ENCODE data around the gene PLEKHH2.
"Not testable (repeated sequence)": the region's sequence is repeated elsewhere in the genome, so short reads cannot be mapped to it uniquely, and the experiment has no call there.

Gene PLEKHH2

DNA sequence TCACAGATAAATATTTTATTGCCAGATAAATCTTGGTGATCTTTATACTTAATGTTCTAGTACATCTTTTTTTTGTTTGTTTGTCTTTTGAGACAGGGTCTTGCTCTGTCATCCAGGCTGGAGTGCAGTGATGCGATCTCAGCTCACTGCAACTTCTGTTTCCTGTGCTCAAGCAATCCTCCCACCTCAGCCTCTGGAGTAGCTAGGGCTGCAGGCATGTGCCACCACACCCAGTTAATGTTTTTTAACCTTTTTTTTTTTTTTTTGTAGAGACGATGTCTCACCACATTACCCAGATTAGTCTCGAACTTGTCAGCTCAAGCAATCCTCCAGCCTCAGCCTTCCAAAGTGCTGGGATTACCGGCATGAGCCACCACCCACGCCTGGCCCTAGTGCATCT, 48.3 kb downstream of the PLEKHH2 start:
- no peak overlapping the region for H3K27ac ChIP-seq
- no peak for TF ChIP-seq ZFX (IDR thresholded peaks at IDR 0.05; ENCODE audit: borderline replicate concordance)
- TF ChIP-seq, protein P1, sequence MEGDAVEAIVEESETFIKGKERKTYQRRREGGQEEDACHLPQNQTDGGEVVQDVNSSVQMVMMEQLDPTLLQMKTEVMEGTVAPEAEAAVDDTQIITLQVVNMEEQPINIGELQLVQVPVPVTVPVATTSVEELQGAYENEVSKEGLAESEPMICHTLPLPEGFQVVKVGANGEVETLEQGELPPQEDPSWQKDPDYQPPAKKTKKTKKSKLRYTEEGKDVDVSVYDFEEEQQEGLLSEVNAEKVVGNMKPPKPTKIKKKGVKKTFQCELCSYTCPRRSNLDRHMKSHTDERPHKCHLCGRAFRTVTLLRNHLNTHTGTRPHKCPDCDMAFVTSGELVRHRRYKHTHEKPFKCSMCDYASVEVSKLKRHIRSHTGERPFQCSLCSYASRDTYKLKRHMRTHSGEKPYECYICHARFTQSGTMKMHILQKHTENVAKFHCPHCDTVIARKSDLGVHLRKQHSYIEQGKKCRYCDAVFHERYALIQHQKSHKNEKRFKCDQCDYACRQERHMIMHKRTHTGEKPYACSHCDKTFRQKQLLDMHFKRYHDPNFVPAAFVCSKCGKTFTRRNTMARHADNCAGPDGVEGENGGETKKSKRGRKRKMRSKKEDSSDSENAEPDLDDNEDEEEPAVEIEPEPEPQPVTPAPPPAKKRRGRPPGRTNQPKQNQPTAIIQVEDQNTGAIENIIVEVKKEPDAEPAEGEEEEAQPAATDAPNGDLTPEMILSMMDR (IDR thresholded peaks at IDR 0.05) = no peak

DNA sequence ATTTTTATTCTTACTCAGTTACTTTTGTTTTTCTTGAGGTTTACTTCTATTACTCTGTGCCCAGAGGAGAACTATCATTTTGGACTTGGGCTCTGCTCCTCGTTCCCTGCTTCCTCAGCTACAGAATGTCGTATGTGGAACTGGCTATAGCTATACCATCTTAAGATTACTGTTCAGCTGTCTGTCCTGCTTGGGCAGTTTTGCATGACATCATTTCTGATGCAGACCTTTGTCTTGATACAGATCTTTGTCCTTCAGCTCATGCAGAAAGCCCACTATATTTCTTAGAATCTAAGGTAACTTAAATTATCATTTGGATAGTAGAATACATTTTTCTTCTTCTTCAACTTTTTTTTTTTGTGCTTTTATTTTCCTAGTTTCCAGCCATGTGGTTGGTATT, 52.9 kb downstream of the PLEKHH2 start:
- H3K27ac ChIP-seq = no peak overlapping the region
- TF ChIP-seq, protein P1 (IDR thresholded peaks at IDR 0.05) = no peak
- no peak for TF ChIP-seq ZFX (IDR thresholded peaks at IDR 0.05; ENCODE audit: borderline replicate concordance)

DNA sequence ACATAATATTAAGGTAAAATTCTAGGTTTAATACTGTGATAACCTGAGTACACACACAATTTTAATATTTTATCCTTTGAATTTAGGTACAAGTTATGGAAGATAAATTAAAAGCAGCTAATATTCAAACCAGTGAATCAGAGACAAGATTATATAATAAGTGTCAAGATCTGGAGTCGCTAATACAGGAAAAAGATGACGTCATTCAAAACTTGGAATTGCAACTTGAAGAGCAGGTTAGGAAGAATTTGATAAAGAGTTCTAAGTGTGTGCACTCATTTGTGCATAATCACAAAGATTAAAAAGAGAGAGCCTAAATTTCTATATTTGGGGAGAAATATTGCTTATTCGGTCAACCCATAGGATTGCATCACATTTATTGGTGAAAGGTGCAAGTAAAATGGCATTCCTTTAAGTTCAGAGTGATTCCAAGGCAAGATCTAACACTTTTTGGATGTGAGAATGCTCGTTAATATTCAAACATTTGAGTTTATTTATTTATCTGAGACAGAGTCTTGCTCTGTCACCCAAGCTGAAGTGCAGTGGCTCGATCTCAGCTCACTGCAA, 55.5 kb downstream of the PLEKHH2 start:
- H3K27ac ChIP-seq = no peak overlapping the region
- TF ChIP-seq ZFX (IDR thresholded peaks at IDR 0.05; ENCODE audit: borderline replicate concordance) = no peak
- TF ChIP-seq, protein P1 (IDR thresholded peaks at IDR 0.05) = no peak

DNA sequence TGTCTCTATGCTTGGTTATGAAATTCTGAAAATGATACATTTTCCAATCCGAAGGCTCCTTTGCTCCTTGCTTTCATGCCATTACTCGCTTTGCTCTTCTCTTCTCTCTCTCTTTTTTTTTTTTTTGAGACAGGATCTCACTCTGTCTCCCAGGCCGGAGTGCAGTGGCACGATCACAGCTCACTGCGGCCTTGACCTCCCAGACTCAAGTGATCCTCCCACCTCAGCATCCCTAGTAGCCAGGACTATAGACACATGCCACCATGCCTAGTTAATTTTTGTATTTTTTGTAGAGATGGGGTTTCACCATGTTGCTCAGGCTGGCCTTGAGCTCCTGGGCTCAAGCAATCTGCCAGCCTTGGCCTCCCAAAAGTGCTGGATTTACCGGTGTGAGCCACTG, 61.1 kb downstream of the PLEKHH2 start:
- not testable (repeated sequence) for H3K27ac ChIP-seq

DNA sequence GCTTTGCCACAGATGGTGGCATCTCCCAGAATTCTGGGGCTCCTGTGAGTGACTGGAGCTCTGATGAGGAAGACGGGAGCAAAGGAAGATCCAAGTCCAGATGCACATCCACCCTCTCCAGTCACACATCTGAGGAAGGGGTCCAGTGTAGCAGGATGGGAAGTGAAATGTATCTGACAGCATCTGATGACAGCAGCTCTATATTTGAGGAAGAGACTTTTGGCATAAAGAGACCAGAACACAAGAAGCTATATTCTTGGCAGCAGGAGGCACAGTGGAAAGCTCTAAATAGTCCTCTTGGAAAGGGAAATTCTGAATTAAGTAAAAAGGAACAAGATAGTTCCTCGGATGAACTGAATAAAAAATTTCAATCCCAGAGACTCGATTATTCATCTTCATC, 62.7 kb downstream of the PLEKHH2 start:
- H3K27ac ChIP-seq = no peak overlapping the region
- no peak for TF ChIP-seq ZFX (IDR thresholded peaks at IDR 0.05; ENCODE audit: borderline replicate concordance)
- TF ChIP-seq, protein P1 (IDR thresholded peaks at IDR 0.05) = no peak

DNA sequence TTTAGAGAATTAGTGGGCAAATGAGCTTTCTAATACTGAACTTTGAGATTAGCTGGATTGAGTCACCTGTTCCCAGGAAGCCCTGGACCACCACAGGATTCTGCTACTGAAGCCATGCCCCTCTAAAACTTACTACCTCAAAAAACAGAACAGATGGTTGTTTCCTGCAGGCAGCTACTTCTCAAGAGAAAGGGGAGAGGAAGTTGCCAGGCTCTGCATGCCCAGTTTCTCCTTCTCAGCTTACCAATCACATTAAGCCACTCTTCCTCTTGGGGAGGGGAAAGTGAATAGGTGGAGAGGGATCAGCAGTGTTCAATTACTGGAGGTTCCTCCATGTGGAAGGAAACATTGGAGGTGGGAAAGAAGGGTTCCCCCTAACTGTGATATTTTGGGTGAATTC, 64.1 kb downstream of the PLEKHH2 start:
- TF ChIP-seq ZFX (IDR thresholded peaks at IDR 0.05; ENCODE audit: borderline replicate concordance) = no peak
- TF ChIP-seq, protein P1 (IDR thresholded peaks at IDR 0.05) = no peak
- no peak overlapping the region for H3K27ac ChIP-seq

DNA sequence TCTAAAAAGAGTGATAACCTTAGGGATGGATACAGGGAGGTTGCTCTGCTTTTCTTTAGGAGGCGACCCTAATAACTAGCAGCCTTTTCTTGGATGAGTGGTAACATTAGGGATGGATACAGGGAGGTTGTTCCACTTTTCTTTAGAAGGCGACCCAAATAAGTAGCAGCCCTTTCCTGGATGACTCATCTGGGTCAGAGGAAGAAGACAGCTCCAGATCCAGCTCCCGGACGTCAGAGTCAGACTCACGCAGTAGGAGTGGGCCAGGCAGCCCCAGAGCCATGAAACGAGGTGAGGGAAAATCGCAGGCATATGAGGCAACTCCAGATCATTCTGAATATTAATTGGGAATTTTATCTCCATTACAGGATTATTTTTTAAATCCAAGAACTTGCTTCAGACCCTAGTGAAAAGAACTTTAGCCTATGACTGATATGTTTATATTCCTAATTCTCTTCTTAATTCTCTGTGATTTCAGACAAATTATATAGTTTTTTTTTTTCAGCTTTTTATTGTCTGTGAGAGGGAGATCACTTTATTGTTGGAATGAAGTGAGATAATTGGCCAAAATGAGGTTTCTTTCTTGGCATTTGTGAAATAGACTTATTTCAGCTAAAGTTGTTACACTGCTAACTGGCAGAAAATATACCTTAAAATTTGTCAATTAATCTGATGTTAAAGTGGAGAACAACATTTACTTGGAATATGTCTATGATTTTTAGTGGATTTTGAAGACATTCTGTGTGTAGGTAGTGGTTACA, 70.4 kb downstream of the PLEKHH2 start:
- TF ChIP-seq, protein P1 (IDR thresholded peaks at IDR 0.05) = no peak
- no peak for TF ChIP-seq ZFX (IDR thresholded peaks at IDR 0.05; ENCODE audit: borderline replicate concordance)
- no peak overlapping the region for H3K27ac ChIP-seq
